GM19372 (cell line): ENCODE data around the gene SEMA4A.
"Not testable (repeated sequence)": the region's sequence is repeated elsewhere in the genome, so short reads cannot be mapped to it uniquely, and the experiment has no call there.

ENCODE experiments used
- ATAC-seq: cut with Tn5 transposase; IDR thresholded peaks from one replicate; pipeline ENCODE4 v1.9.1; 2021; ENCODE audit warnings: mild to moderate bottlenecking, low read depth, moderate library complexity; ENCODE audit not compliant: unreplicated experiment

Gene SEMA4A

GRCh38 chr1:156155756-156156510, 2.5 kb downstream of the SEMA4A start:
- no peak for ATAC-seq

GRCh38 chr1:156157506-156157905, 4.1 kb downstream of the SEMA4A start:
- no peak for ATAC-seq

GRCh38 chr1:156157966-156158365, 4.6 kb downstream of the SEMA4A start:
- no peak for ATAC-seq

- ATAC-seq = no peak
Measured at GRCh38 chr1:156160000-156160742, 6.8 kb downstream of the SEMA4A start.

- no peak for ATAC-seq
Measured at GRCh38 chr1:156160743-156161171, 7.4 kb downstream of the SEMA4A start.

GRCh38 chr1:156162430-156163037, 9.1 kb downstream of the SEMA4A start:
- ATAC-seq = no peak

GRCh38 chr1:156163712-156164111, 10.3 kb downstream of the SEMA4A start:
- no peak for ATAC-seq

- ATAC-seq = no peak
Measured at GRCh38 chr1:156164125-156164831, 10.9 kb downstream of the SEMA4A start.

- ATAC-seq = no peak
Measured at GRCh38 chr1:156165083-156165482, 11.7 kb downstream of the SEMA4A start.

- no peak for ATAC-seq
Measured at GRCh38 chr1:156167536-156167935, 14.2 kb downstream of the SEMA4A start.

- ATAC-seq = no peak
Measured at GRCh38 chr1:156172696-156173470, 19.5 kb downstream of the SEMA4A start.

- ATAC-seq = no peak
Measured at GRCh38 chr1:156176610-156177210, 23.3 kb downstream of the SEMA4A start.

GRCh38 chr1:156177919-156178654, 24.7 kb downstream of the SEMA4A start:
- ATAC-seq = no peak

GRCh38 chr1:156180471-156180870, 27.1 kb downstream of the SEMA4A start:
- no peak for ATAC-seq

- not testable (repeated sequence) for ATAC-seq
Measured at GRCh38 chr1:156181391-156181924, 28.1 kb downstream of the SEMA4A start.

- ATAC-seq = not testable (repeated sequence)
Measured at GRCh38 chr1:156182010-156182779, 28.8 kb downstream of the SEMA4A start.

- ATAC-seq = not testable (repeated sequence)
Measured at GRCh38 chr1:156186347-156187177, 33.2 kb downstream of the SEMA4A start.
